KMS-11 (cell line): Measurements from ENCODE around the gene MTAP.

Source experiments
- H2AFZ ChIP-seq: fragments of 200-600 bp; sonication (generic); 2 replicates; pipeline ENCODE4 v1.6.1; 2016; ENCODE audit warnings: antibody characterized with exemption, mixed run types, low read depth
- H3K27ac ChIP-seq: fragments of 200-600 bp; sonication (generic); 2 replicates; pipeline ENCODE4 v1.6.1; 2016; ENCODE audit warnings: mild to moderate bottlenecking, mixed run types
- H3K27me3 ChIP-seq: fragments of 200-600 bp; sonication (generic); 2 replicates; pipeline ENCODE4 v1.6.1; 2017; ENCODE audit warnings: mild to moderate bottlenecking, low read depth, mixed run types, moderate library complexity; ENCODE audit not compliant: insufficient read depth
- H3K36me3 ChIP-seq: fragments of 200-600 bp; sonication (generic); 2 replicates; pipeline ENCODE4 v1.6.1; 2017; ENCODE audit warnings: mild to moderate bottlenecking, mixed run types; ENCODE audit not compliant: insufficient read depth
- H3K4me1 ChIP-seq: fragments of 200-600 bp; sonication (generic); 2 replicates; pipeline ENCODE4 v1.6.1; 2016; ENCODE audit warnings: mild to moderate bottlenecking, low read depth, mixed run types; ENCODE audit not compliant: poor library complexity, severe bottlenecking
- H3K4me2 ChIP-seq: fragments of 200-600 bp; sonication (generic); 2 replicates; pipeline ENCODE4 v1.7.0; 2016; ENCODE audit warnings: mild to moderate bottlenecking, mixed run types
- H3K4me3 ChIP-seq: fragments of 200-600 bp; sonication (generic); IDR thresholded peaks from 2 replicates; pipeline ENCODE4 v1.6.1; 2017; ENCODE audit warnings: low read depth, low read length, mixed read lengths; ENCODE audit not compliant: insufficient read depth
- H3K79me2 ChIP-seq: fragments of 200-600 bp; sonication (generic); 2 replicates; pipeline ENCODE4 v1.6.1; 2016; ENCODE audit warnings: low read depth, mixed run types; ENCODE audit not compliant: insufficient read depth
- H3K9ac ChIP-seq: fragments of 200-600 bp; sonication (generic); 2 replicates; pipeline ENCODE4 v1.6.1; 2016; ENCODE audit warnings: mild to moderate bottlenecking, mixed run types
- H4K20me1 ChIP-seq: fragments of 200-600 bp; sonication (generic); 2 replicates; pipeline ENCODE4 v1.6.1; 2016; ENCODE audit warnings: mild to moderate bottlenecking, mixed run types; ENCODE audit not compliant: insufficient read depth
- TF ChIP-seq, protein P1 (sequence below): fragments of 200-600 bp; sonication (generic); conservative IDR thresholded peaks from 2 replicates; pipeline ENCODE4 v1.6.1; 2017; ENCODE audit warnings: low read depth, mild to moderate bottlenecking, antibody characterized with exemption, low read length, moderate library complexity, mixed read lengths

MTAP gene

DNA sequence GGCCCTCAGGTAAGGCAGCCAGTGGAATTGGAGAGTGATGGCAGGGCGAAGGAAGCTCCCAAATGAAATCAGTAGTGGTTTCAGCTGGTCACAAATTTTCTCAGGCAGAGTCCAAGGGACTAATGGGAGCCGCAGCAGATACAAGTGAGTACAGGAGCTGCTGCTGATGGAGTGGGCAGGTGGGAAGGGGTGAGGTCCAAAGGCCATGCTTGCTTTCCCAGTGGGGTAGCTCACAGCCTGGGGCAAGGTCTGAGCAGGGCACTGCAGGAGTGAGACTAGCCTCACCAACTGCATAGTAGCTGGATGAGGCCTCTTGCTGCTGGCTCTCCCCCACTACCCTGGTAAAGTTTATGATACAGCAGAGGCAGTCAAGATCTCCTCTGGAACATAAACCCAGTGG is 38.2 kb downstream of the MTAP start:
- no peak overlapping the region for H3K4me2 ChIP-seq
- H3K27me3 ChIP-seq = no peaks in the 10 kb centered on the region
- peaks cover 11% of the 10 kb centered on the region; the same call in 1 of the 2 replicates for H3K79me2 ChIP-seq
- H3K9ac ChIP-seq = no peak overlapping the region
- H3K36me3 ChIP-seq = peaks cover 15% of the 10 kb centered on the region; the same call in 1 of the 2 replicates
- TF ChIP-seq, protein P1, sequence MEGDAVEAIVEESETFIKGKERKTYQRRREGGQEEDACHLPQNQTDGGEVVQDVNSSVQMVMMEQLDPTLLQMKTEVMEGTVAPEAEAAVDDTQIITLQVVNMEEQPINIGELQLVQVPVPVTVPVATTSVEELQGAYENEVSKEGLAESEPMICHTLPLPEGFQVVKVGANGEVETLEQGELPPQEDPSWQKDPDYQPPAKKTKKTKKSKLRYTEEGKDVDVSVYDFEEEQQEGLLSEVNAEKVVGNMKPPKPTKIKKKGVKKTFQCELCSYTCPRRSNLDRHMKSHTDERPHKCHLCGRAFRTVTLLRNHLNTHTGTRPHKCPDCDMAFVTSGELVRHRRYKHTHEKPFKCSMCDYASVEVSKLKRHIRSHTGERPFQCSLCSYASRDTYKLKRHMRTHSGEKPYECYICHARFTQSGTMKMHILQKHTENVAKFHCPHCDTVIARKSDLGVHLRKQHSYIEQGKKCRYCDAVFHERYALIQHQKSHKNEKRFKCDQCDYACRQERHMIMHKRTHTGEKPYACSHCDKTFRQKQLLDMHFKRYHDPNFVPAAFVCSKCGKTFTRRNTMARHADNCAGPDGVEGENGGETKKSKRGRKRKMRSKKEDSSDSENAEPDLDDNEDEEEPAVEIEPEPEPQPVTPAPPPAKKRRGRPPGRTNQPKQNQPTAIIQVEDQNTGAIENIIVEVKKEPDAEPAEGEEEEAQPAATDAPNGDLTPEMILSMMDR = no peak
- H3K27ac ChIP-seq = no peak overlapping the region
- H3K4me1 ChIP-seq = peaks cover 3% of the 10 kb centered on the region
- no peaks in the 10 kb centered on the region for H4K20me1 ChIP-seq
- H2AFZ ChIP-seq = no peak overlapping the region
- no peak overlapping the region for H3K4me3 ChIP-seq

DNA sequence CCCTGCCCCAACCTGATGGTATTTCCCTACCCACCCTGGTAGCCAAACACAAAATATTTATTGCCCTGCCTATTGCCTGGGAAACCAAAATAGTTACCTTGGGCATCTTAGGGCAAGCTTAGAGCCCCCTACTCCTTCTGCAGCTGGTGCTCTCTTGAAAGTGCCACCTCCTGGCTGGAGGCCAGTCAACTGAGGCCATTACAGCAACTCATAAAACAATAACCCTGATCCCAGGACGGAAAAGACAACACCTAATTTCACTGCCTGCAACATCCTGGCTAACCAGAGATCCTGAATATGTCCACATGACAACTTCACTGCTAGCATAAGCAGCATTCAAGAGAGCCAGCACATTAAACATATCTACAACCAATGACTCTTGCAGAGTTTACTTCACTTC is 38.7 kb downstream of the MTAP start:
- Histone ChIP-seq H3K27me3 (no peaks in the 10 kb centered on the region), H3K79me2 (peaks cover 6% of the 10 kb centered on the region; the same call in 1 of the 2 replicates), H2AFZ (no peak overlapping the region), H3K27ac (no peak overlapping the region), H3K4me2 (no peak overlapping the region), H3K36me3 (peaks cover 15% of the 10 kb centered on the region; the same call in 1 of the 2 replicates), H4K20me1 (no peaks in the 10 kb centered on the region), H3K9ac (no peak overlapping the region), H3K4me3 (no peak overlapping the region), H3K4me1 (peaks cover 3% of the 10 kb centered on the region)
- TF ChIP-seq, protein P1 = no peak

DNA sequence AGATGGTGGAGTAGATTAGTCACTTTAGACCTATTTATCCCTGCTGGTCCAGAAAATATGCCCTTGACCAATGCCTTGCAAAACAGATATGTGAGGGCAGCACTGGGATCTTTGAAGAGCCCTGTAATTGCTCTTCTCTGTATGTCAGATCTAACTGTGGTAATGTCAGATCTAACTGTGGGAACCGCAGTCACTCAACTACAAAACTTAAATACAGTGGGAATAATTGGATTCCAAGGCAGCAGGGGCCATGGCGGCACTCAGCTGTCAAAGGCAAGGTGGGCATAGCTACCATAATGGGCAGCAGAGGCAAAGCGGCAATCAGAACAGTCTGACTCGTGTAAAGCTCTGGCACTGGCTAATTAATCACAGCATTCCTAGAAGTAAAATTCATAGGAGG is 46.2 kb downstream of the MTAP start:
- Histone ChIP-seq H4K20me1 (no peaks in the 10 kb centered on the region), H3K27me3 (no peaks in the 10 kb centered on the region), H3K9ac (no peak overlapping the region), H2AFZ (no peak overlapping the region), H3K4me1 (no peaks in the 10 kb centered on the region), H3K36me3 (no peaks in the 10 kb centered on the region; the same call in 1 of the 2 replicates), H3K79me2 (no peaks in the 10 kb centered on the region), H3K4me2 (no peak overlapping the region), H3K4me3 (no peak overlapping the region), H3K27ac (no peak overlapping the region)
- TF ChIP-seq, protein P1 = no peak

DNA sequence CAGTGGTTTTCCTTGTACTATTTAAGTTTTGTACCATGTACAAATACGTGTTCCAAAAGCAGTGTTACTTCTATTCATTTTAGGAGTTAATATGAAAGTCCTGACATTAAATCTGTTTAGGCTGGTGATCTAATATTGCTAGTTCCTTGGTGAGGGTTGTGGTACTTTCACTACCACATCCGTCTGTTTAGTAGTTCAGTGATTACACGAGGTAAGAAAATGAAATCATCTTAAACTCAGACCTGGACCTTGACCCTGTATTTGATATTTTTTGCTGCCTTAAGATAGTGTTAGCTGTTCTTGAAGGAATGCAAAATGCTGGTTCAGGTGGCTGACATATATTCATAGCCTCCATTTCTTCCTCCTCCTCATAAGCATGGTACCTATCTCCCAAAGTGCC is 50.3 kb downstream of the MTAP start:
- Histone ChIP-seq H3K79me2 (no peaks in the 10 kb centered on the region), H3K27ac (no peak overlapping the region), H3K9ac (no peak overlapping the region), H3K4me3 (no peak overlapping the region), H3K4me1 (no peaks in the 10 kb centered on the region), H3K36me3 (no peaks in the 10 kb centered on the region; the same call in 1 of the 2 replicates), H3K27me3 (no peaks in the 10 kb centered on the region), H2AFZ (no peak overlapping the region), H4K20me1 (no peaks in the 10 kb centered on the region), H3K4me2 (no peak overlapping the region)
- TF ChIP-seq, protein P1 = no peak
